GM23338 (cell line): ENCODE results near the gene SLC12A7. TPM values are rescaled to one million over a fixed set of nuclear protein-coding genes. Genes with fewer than 3 reads are reported as not detected.

Source experiments
- ATAC-seq: fragments of 200-7000 bp; cut with Tn5 transposase; 3 replicates; pipeline ENCODE4 v1.9.1; 2020
- DNase-seq: peaks from one replicate; pipeline ENCODE4 v3.0.0-alpha.2; 2015; ENCODE audit warnings: low spot score
- H2AFZ ChIP-seq: fragments of 200-600 bp; sonication (generic); 2 replicates; pipeline ENCODE4 v1.8.0; 2016; ENCODE audit warnings: antibody characterized with exemption, mild to moderate bottlenecking, moderate library complexity
- H3F3A ChIP-seq: fragments of 200-600 bp; sonication (generic); replicated peaks from 2 replicates; pipeline ENCODE4 v1.8.0; 2017; ENCODE audit warnings: antibody characterized with exemption, mixed run types, low read depth
- H3K27ac ChIP-seq: fragments of 200-600 bp; sonication (generic); 2 replicates; pipeline ENCODE4 v1.6.1; 2016; ENCODE audit warnings: low read depth
- H3K27me3 ChIP-seq: fragments of 200-600 bp; sonication (generic); 2 replicates; pipeline ENCODE4 v1.8.0; 2016; ENCODE audit warnings: mild to moderate bottlenecking, mixed run types, moderate library complexity; ENCODE audit not compliant: insufficient read depth
- H3K36me3 ChIP-seq: fragments of 200-600 bp; sonication (generic); 2 replicates; pipeline ENCODE4 v1.8.0; 2016; ENCODE audit warnings: mild to moderate bottlenecking; ENCODE audit not compliant: insufficient read depth
- H3K4me1 ChIP-seq: fragments of 200-600 bp; sonication (generic); 2 replicates; pipeline ENCODE4 v1.8.0; 2016; ENCODE audit warnings: mild to moderate bottlenecking, moderate library complexity; ENCODE audit not compliant: insufficient read depth
- H3K4me2 ChIP-seq: fragments of 200-600 bp; sonication (generic); 2 replicates; pipeline ENCODE4 v1.7.1; 2017; ENCODE audit warnings: mixed run types
- H3K4me3 ChIP-seq: fragments of 200-600 bp; sonication (generic); 2 replicates; pipeline ENCODE4 v1.6.1; 2016; ENCODE audit warnings: mixed run types
- H3K79me2 ChIP-seq: fragments of 200-600 bp; sonication (generic); replicated peaks from 2 replicates; pipeline ENCODE4 v1.8.0; 2017; ENCODE audit warnings: mild to moderate bottlenecking; ENCODE audit not compliant: insufficient read depth
- H3K9me2 ChIP-seq: fragments of 200-600 bp; sonication (generic); 2 replicates; pipeline ENCODE4 v1.8.0; 2017; ENCODE audit not compliant: insufficient read depth
- H4K20me1 ChIP-seq: fragments of 200-600 bp; sonication (generic); replicated peaks from 2 replicates; pipeline ENCODE4 v1.8.0; 2017; ENCODE audit warnings: mild to moderate bottlenecking; ENCODE audit not compliant: insufficient read depth
- H3K27ac Mint-ChIP-seq: 2 replicates; pipeline ENCODE4 v1.8.0; 2020; ENCODE audit warnings: inconsistent platforms, mild to moderate bottlenecking, moderate library complexity, mixed read lengths
- H3K27me3 Mint-ChIP-seq: 3 replicates; pipeline ENCODE4 v1.8.0; 2022; ENCODE audit warnings: low read depth, mild to moderate bottlenecking, moderate library complexity, mixed read lengths, inconsistent platforms; ENCODE audit not compliant: insufficient read depth, poor library complexity
- H3K36me3 Mint-ChIP-seq: 3 replicates; pipeline ENCODE4 v1.8.0; 2021; ENCODE audit warnings: low read depth, mild to moderate bottlenecking, inconsistent platforms, moderate library complexity, mixed read lengths
- H3K4me1 Mint-ChIP-seq: 3 replicates; pipeline ENCODE4 v1.8.0; 2020; ENCODE audit warnings: mild to moderate bottlenecking, inconsistent platforms, mixed read lengths
- H3K4me3 Mint-ChIP-seq: 3 replicates; pipeline ENCODE4 v1.8.0; 2021; ENCODE audit warnings: moderate library complexity, mild to moderate bottlenecking, inconsistent platforms, mixed read lengths
- H3K9me3 Mint-ChIP-seq: 3 replicates; pipeline ENCODE4 v1.8.0; 2020; ENCODE audit warnings: moderate library complexity, mild to moderate bottlenecking, inconsistent platforms, mixed read lengths
- CREB1 ChIP-seq: fragments of 250-450 bp; sonication (Bioruptor Pico); IDR thresholded peaks from 2 replicates; pipeline ENCODE4 v1.5.0; 2020; ENCODE audit warnings: low read depth, mild to moderate bottlenecking, moderate library complexity
- CTCF ChIP-seq, 2 experiments: fragments of 200-600 bp in 1 of 2; sonication (generic) in 1 of 2; conservative IDR thresholded peaks; 2 replicates each; pipeline versions ENCODE4 v1.5.1 to v1.6.1; 2016 to 2017; ENCODE audit warnings: antibody characterized with exemption in 2 of 2, low read depth in 2 of 2, mild to moderate bottlenecking in 2 of 2, moderate library complexity in 1 of 2
- ETS1 ChIP-seq: IDR thresholded peaks from 2 replicates; pipeline ENCODE4 v1.6.1; 2016; ENCODE audit warnings: antibody characterized with exemption
- EZH2 ChIP-seq: fragments of 200-600 bp; sonication (generic); IDR thresholded peaks from one replicate; pipeline ENCODE4 v1.8.0; 2017; ENCODE audit warnings: antibody characterized with exemption, mild to moderate bottlenecking, low read depth; ENCODE audit not compliant: unreplicated experiment
- EZH2phosphoT487 ChIP-seq: fragments of 200-600 bp; sonication (generic); IDR thresholded peaks from one replicate; pipeline ENCODE4 v1.8.1; 2018; ENCODE audit warnings: antibody characterized with exemption; ENCODE audit not compliant: unreplicated experiment
- JUNB ChIP-seq: IDR thresholded peaks from one replicate; pipeline ENCODE4 v1.6.1; 2016; ENCODE audit warnings: antibody characterized with exemption; ENCODE audit not compliant: unreplicated experiment
- NANOG ChIP-seq: IDR thresholded peaks from 2 replicates; pipeline ENCODE4 v1.6.1; 2016; ENCODE audit warnings: antibody characterized with exemption, borderline replicate concordance
- POLR2AphosphoS5 ChIP-seq: IDR thresholded peaks from 2 replicates; pipeline ENCODE4 v1.6.1; 2016; ENCODE audit warnings: antibody characterized with exemption, low read depth
- REST ChIP-seq: IDR thresholded peaks from one replicate; pipeline ENCODE4 v1.6.1; 2018; ENCODE audit warnings: antibody characterized with exemption; ENCODE audit not compliant: unreplicated experiment
- STAT1 ChIP-seq: IDR thresholded peaks from one replicate; pipeline ENCODE4 v1.6.1; 2016; ENCODE audit warnings: antibody characterized with exemption; ENCODE audit not compliant: unreplicated experiment
- ZNF114 ChIP-seq: fragments of 250-450 bp; sonication (Bioruptor Pico); IDR thresholded peaks from 2 replicates; pipeline ENCODE4 v1.5.0; 2020; ENCODE audit warnings: mild to moderate bottlenecking, moderate library complexity
- ZNF331 ChIP-seq: fragments of 250-450 bp; sonication (Bioruptor Pico); IDR thresholded peaks from 2 replicates; pipeline ENCODE4 v1.5.0; 2020; ENCODE audit warnings: low read depth, mild to moderate bottlenecking, moderate library complexity
- ZNF462 ChIP-seq: fragments of 250-450 bp; sonication (Bioruptor Pico); IDR thresholded peaks from 2 replicates; pipeline ENCODE4 v1.5.0; 2020; ENCODE audit warnings: mild to moderate bottlenecking, moderate library complexity
- polyA plus RNA-seq: library from polyadenylated mRNA; unstranded; fragments of >200 nt; fragmentation: Nextera tagmentation; extraction: Ambion mirVana; gene quantifications from 2 replicates; pipeline ENCODE4 v1.2.1, GENCODE V29; 2016
- total RNA-seq: library from RNA; depleted of rRNA; stranded (reverse); fragments of >200 nt; shearing (Covaris generic); gene quantifications from 2 replicates; pipeline ENCODE4 v1.2.3, GENCODE V29; 2014

Gene SLC12A7
- total and polyA plus RNA-seq, 2 experiments from 2014 or later: 7.4 to 32.2 TPM

GRCh38 chr5:1032551-1033027 is 79.3 kb downstream of the SLC12A7 start:
- no peak overlapping the region for H3K27ac ChIP-seq
- Mint-ChIP-seq H3K36me3 (peaks cover 5% of the 10 kb centered on the region; the same call in 1 of the 3 replicates), H3K9me3 (peaks cover 3% of the 10 kb centered on the region; the same call in 1 of the 3 replicates), H3K4me1 (no peaks in the 10 kb centered on the region; the same call in 2 of the 3 replicates), H3K27me3 (peaks cover 8% of the 10 kb centered on the region), H3K27ac (no peak overlapping the region), H3K4me3 (no peak overlapping the region)
- H3K4me2 ChIP-seq: no peak overlapping the region
- no peaks in the 10 kb centered on the region for H3F3A ChIP-seq
- ATAC-seq (no peak), DNase-seq (no peak)
- TF ChIP-seq STAT1 (no peak), REST (no peak), ZNF331 (CRISPR knock-in tag) (no peak), CREB1 (CRISPR knock-in tag) (no peak), POLR2AphosphoS5 (no peak), EZH2phosphoT487 (no peak), ZNF462 (CRISPR knock-in tag) (no peak), EZH2 (no peak), CTCF (conservative IDR thresholded peaks at IDR 0.05; ENCODE audit: low read depth in 2 of 2) (no peak), NANOG (no peak), ETS1 (no peak), JUNB (no peak), ZNF114 (CRISPR knock-in tag) (no peak)
- no peaks in the 10 kb centered on the region for H3K27me3 ChIP-seq
- no peaks in the 10 kb centered on the region for H4K20me1 ChIP-seq
- no peak overlapping the region for H3K4me3 ChIP-seq
- H3K9me2 ChIP-seq: no peaks in the 10 kb centered on the region
- no peaks in the 10 kb centered on the region for H3K79me2 ChIP-seq
- no peaks in the 10 kb centered on the region for H3K36me3 ChIP-seq
- no peaks in the 10 kb centered on the region for H3K4me1 ChIP-seq
- H2AFZ ChIP-seq: no peak overlapping the region
